A549 (cell line): ENCODE measurements around the gene TENT5C.

Source experiments
- CEBPB ChIP-seq, 2 experiments: fragments of >200 bp in 1 of 2; sonication (Bioruptor Twin) in 1 of 2; formaldehyde crosslinking in 1 of 2; IDR thresholded peaks; 2 replicates each; pipeline ENCODE4 v1.6.1; 2012 to 2016
- POLR2A ChIP-seq: IDR thresholded peaks from 2 replicates; pipeline ENCODE4 v1.6.1; 2012; ENCODE audit warnings: mild to moderate bottlenecking, low read length

GRCh38 chr1:117633423-117633822 lies 27.6 kb downstream of the TENT5C start:
- TF ChIP-seq CEBPB (IDR thresholded peaks at IDR 0.05) = no peak
- no peak for TF ChIP-seq POLR2A
